LHCN-M2 (cell line): ENCODE measurements around the gene NOX5. TPM values are rescaled to one million over a fixed set of nuclear protein-coding genes. Genes with fewer than 3 reads are reported as not detected.
A peak's percentile ranks its signal among the peaks of the same experiment; 100 is the strongest.

ENCODE experiments used
- DNase-seq: peaks from one replicate; pipeline ENCODE4 v3.0.0-alpha.2; 2012; ENCODE audit warnings: low read depth
- total RNA-seq: library from RNA; depleted of rRNA; stranded (reverse); fragments of >200 nt; gene quantifications from 2 replicates; pipeline ENCODE4 v1.2.3, GENCODE V29; 2014

The NOX5 gene
- total RNA-seq, 1 experiment from 2014 or later = 0.46 TPM

DNA sequence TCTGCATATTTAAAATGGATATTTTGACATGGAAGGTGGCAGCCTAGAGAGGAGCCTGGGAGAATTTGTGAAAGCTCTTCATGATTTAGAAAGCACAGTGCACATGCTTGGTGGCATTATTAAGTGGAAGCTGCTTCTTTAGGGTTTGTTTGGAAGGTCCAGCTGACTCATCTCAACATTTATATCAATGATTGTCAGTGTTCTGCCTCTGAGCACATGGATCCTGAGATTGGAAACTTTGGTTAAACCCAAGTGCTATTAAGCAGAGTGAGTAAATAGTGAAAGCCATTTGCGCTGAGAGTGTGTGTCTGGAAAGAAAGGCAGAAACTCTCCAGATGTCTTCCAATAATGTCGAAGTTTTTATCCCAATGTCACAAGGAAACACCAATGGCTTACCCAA lies 7.4 kb downstream of the NOX5 start:
- no peak for DNase-seq

DNA sequence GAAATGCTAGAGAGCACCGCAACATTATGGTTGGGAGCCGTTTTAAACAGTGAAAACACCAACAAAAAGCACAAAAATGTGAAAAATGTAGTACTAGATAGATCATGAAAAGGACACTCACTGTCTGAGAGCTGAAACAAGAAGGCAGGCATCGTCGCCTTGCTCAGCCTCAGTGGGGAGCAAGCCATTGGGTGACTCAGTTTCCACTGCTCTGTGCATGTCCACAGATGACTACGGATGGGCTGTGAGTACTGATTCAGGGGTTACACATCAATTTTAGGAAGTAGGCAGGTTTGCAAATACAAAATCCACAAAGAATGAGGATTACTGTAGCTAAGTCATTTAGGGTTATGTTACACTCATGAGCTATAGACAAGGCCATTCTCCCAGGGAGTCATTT lies 10.8 kb downstream of the NOX5 start:
- DNase-seq = no peak

DNA sequence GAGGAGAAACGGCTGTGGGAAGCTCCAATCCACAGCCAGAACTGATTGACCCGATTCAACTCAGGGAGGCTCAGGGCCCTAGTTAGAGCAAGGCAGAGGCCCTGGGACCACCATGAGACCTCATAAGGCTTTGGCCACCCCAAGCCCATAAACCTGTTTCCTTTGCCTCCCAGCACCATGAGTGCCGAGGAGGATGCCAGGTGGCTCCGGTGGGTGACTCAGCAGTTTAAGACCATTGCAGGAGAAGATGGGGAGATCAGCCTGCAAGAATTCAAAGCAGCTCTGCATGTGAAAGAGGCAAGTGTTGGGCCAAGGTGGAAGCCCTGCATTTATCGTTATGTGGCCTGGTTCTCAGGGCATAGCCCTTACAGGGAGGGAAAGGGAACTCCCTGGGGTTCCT lies 11.9 kb downstream of the NOX5 start:
- DNase-seq = no peak

DNA sequence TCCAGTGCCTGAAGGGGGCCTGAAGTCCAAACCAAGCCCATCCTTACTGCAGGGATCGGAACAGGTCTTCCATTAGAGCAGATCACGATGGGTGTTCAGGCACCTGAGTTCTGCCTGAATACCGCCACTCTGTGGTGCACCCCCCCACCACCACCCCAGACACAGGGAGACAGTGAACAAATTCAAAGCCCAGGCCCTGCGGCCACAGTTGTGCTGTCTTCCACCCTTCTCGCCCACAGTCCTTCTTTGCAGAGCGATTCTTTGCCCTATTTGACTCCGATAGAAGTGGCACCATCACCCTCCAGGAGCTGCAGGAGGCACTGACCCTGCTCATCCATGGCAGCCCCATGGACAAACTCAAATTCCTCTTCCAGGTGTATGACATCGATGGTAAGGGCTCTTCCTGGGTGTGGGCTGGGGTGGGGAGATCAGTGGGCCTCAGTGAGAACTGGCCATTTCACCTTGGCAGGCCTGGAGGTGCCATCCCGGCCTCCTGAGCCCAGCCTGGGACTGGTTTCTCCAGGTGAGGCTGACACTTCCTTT lies 13.6 kb downstream of the NOX5 start:
- DNase-seq = no peak

DNA sequence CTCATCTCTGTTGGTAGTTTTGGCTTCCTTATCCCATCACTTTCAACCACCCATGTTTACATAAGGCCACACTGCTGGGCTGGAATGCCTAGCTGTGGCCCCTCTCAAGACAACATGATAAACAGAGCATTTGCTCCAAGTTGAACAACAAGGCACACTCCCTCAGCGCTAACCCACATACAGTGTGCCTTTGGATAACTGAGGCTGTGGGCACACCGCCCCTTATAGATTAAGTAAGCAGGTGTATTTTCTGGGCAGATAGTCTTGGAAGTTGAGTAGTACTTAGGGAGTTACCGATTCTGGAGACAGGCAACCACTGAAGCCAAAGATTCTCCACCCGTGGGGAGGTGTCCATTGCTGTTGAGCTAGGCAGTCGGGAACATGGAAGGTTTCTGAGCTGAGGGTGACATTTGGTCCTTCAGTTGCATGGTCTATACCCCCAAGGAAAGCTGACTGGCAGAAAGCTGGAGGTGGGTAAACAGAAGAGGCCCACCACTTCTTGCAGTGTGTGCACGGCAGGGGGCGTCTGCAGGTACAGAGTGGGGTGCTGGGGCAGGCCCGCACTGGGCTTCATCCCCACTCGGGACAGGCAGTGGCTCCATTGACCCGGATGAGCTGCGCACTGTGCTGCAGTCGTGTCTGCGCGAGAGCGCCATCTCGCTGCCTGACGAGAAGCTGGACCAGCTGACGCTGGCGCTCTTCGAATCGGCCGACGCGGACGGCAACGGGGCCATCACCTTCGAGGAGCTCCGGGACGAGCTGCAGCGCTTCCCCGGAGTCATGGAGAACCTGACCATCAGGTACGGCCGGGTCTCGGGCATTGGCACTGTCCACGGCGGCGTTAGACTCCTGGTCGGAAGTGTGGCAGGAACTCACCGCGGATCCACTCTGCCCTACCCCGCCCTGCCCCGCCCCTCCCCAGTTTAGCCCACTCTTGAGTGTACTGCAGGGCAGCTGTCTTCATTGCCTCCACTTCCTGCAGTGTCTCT lies 16.8 kb downstream of the NOX5 start:
- no peak for DNase-seq

DNA sequence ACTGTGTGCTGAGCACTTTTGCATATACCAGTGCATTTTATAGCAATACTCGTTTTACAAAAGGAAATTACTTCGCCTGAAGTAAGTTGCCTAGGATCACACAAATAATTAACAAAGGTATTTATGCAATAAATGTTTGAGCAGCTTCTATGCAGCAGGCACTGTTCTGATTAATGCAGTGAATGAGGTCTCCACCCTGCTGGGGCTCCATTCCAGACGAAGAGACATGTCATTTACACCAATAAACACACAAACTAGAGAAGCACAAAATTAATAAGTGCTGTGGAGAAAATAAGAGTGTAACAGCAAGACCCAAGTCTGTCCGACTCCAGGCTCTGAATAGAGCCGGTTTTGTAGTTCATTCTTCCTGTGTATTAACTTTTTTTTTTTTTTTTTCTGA lies 17.5 kb downstream of the NOX5 start:
- DNase-seq = no peak

DNA sequence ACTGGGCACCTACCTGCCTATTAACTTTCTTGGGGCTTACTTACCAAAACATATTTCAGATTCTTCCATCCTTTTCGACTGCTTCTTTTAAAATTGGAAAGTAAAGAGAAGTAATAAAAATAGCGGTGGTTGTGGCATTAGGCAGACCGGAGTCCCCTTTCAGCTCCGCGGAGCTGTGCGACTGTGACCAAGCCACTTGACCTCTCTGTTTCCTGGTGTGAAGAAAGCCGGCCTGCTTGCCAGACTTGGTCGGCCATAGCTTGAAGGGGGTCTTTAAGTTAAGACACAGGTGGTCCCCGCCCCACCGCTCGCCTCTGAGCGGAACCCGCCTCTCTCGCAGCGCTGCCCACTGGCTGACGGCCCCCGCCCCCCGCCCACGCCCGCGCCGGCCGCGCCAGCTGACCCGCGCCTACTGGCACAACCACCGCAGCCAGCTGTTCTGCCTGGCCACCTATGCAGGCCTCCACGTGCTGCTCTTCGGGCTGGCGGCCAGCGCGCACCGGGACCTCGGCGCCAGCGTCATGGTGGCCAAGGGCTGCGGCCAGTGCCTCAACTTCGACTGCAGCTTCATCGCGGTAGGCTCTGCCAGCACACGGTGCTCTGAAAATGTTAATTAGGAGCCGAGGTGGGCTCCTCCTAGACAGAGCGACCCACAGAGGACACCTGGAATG lies 18.3 kb downstream of the NOX5 start:
- no peak for DNase-seq

DNA sequence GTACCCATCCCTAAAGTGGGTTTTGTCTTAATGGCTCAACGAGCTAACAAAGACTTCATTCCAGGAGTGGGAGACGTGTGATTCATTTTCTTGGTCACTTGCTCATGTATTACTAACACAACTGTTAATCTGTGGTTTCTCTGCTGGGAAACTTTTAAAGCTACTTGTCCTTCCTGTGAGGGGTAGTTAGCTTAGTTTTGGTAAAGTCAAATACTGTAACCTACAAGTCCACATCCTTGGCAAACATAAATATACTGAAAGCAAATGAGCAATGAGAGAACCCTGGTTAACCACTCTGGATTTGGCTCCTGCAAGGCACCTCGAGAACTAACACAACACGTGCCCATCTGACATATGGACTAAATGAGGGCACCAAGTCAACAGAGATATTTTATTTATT lies 19.9 kb downstream of the NOX5 start:
- peak; percentile 94 for DNase-seq

DNA sequence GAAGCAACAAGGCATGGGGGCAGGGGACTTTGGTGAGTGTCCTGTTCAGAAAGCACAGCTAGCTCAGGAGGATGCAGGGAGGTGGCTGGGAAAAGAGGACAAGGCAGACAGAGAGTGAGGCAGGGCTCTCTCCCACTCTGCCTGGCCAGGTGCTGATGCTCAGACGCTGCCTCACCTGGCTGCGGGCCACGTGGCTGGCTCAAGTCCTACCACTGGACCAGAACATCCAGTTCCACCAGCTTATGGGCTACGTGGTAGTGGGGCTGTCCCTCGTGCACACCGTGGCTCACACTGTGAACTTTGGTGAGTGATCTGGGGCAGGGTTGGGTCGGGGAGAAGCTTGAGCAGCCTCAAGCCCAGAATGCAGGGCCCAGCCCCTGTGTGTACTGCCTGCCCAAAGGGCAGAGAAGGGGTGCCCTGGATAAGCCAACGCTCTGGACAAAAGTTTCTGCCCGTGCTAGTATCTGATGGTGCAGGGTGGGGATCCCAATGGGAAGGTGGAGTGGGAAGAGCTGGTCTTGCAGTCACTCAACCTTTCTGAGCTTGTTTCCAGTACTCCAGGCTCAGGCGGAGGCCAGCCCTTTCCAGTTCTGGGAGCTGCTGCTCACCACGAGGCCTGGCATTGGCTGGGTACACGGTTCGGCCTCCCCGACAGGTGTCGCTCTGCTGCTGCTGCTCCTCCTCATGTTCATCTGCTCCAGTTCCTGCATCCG lies 20.9 kb downstream of the NOX5 start:
- no peak for DNase-seq

DNA sequence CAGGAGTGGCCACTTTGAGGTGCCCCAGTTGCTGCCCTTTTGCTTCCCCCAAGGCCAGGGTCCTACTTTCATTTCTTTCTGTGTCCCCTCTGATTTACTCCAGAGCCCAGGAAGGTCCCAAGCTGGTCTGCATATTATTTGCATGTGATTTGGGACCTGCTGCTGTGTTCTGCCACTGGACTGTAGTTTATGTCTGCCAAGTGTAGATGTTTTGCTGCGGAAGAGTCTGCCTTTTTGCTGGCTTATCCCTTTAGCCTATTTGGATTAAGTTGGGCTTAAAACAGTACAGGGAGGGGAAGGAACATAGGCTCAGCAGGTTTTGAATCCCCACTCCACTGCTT lies 21.4 kb downstream of the NOX5 start:
- no peak for DNase-seq

DNA sequence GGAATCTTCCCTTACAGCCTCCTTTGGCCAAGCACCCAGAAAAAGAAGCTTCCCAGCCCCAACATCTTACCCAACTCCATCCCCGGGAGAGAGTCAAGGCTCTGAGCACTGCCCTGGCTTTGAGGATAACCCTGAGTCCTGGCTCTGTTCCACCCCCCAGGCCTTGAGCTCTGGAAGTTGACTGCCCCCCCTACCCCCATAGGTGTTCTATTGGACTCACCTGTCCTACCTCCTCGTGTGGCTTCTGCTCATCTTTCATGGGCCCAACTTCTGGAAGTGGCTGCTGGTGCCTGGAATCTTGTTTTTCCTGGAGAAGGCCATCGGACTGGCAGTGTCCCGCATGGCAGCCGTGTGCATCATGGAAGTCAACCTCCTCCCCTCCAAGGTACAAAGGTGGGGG lies 22.3 kb downstream of the NOX5 start:
- no peak for DNase-seq

DNA sequence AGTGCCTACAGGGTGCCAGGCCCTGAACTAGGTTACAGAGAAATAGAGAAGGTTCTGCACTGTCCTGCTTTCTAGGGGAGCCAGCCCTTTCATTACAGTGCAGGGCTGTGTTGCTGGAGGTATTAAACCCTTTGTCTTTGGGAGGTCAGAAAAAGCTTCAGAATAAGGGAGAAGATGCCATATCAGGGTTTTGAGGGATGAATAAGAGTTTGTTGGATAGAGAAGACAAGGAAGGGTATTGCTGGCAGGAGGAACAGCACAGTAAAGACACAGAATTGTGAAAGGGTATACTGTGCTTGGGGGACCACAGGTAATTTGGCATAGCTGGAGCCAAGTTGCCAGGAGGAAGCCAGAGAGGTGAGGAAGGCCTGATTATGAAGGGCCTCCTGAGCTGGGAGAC lies 23.0 kb downstream of the NOX5 start:
- DNase-seq = no peak

DNA sequence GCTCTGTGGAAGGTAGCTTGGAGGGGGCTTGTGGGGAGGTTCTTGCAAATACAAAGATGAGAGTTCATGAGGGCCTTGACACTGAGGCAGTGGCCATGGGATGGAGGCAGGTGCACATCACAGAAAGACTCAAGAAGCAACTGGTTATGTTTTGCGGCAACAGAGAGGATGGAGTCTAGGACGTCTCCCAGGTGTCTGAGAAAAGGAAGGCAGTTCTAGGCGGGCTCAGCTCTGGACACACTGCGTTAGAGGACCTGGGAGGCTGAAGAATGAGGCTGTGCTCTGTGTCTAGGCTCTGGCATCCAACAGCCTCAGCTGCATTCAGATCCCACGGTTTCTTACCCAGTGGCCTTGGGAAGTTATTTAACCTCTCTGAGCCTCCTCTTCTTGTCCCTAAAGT lies 23.5 kb downstream of the NOX5 start:
- no peak for DNase-seq

DNA sequence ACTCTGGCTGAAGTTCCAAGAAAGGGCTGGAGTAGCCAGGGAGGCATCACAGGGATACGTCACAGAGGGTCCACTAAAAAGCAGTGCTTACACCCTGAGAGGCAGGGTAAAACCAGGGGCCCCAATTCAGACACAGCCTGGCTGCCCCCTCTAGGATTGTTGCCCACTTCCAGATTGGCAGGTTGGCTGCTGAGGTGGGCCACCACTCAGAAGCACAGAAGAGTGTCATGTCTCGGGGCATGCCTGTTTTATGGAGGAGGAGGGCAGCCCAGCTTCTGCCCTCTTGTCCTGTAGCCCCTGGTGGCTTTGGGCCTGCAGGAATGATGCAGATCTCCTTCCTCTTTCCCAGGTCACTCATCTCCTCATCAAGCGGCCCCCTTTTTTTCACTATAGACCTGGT lies 24.0 kb downstream of the NOX5 start:
- DNase-seq = no peak

DNA sequence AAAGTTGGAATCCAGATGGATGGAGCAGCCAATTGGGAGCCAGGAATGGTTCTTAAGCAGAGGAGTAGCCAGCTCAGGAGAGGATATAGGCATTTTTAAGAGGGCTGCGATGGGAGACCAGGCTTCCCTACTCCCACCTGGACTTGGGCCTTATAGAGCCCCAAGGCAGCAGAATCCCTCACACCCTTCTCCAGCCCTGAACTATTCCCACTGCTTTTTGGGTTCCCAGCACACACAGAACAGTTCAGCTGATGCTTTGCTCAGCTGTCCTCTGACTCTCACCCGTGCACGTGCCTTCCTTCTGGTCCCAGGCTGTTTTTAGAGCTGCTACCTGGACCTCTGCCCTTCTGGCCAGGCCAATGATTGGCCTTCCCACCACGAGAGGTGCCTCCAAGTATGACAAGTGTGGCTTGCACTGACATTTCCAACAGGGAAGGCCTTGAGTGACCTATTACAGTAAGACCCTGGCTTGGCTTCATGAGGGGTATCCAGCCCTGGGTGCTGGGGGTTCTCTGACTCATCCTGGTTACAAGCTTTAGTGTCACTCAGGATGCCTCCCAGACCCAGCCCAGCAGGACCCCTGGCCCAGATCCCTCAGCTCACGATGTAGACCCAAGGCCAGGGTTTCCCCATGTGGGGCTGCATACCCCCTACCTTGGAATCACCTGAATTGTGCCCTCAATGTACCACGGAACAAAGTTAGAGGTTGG lies 25.2 kb downstream of the NOX5 start:
- no peak for DNase-seq

DNA sequence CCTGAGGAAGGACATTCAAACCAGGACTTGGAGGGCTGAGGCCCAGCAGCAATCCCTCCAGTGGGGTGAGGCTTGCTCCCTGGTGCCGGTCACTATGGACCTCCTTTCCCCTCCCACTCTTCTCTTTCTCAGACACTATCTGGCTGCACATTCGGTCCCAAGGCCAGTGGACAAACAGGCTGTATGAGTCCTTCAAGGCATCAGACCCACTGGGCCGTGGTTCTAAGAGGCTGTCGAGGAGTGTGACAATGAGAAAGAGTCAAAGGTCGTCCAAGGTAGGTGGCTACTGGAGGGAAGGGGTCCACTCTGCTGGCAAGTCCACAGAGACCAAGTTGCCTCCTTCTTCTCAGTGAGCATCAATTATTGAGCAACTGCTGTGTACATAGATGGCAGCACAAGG lies 28.0 kb downstream of the NOX5 start:
- no peak for DNase-seq

DNA sequence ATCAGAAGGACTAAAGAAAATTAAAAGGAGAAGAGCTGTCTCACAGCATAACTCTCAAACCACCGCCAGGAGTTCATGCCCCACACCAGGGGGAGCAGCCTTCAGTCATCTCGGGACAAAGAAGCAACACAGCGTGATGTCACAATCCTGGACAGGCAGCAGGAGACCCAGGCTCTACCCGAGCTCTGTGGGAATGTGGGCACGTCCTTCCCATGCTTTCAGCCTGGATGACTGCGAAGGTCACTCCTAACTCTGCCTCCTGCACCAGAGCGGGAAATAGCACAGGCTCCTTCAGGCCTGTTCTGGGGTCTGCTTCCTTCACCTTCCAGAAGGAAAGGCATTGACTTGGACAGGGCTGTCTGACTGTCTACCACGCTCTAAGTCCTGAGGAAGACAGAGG lies 31.3 kb downstream of the NOX5 start:
- DNase-seq = no peak

DNA sequence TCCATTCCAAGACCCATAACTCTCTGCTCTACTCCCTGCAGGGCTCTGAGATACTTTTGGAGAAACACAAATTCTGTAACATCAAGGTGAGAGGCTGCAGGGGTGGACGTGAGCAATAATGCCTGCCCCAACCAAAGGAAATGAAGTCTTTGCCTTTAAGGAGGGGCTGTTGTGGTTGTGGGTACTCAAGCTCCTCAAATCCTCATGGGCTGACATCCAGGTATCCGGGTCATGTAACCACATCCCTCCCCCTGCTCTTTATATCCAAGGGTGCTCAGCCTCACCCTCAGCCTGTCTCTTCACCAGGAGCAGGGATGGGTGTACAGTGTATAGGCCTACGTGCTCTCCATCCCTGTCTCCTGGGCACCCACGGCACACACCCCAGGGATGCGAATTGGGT lies 32.3 kb downstream of the NOX5 start:
- DNase-seq = no peak

DNA sequence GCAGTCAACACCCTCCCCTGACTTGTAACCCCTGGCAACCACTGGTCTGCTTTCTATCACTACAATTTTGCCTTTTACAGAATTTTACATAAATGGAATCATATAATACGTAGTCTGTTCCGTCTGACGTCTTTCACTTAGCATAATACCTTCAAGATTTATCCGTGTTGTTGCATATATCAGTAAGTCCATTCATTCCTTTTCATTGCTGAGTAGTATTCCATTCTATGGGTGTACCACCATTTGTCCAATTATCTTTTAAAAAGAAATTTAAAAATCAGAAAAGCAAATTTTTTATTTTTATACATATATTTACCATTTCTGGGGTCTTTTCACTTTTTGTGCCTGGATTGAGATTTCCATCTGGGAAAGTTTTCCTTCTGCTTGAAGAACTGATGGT lies 35.5 kb downstream of the NOX5 start:
- no peak for DNase-seq

DNA sequence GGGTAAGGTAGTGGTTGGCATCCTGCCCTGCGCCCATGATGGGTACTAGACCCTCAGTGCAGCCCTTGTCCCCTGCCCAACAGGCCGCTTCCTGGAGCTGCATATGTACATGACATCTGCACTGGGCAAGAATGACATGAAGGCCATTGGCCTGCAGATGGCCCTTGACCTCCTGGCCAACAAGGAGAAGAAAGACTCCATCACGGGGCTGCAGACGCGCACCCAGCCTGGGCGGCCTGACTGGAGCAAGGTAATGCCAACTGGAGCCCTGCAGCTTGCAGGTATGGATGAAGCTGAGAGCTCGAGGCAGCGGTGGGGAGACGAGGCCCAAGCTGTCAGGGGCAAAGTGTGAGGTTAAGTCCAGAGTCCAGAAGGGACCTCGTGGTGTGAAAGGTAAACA lies 40.8 kb downstream of the NOX5 start:
- DNase-seq = no peak

DNA sequence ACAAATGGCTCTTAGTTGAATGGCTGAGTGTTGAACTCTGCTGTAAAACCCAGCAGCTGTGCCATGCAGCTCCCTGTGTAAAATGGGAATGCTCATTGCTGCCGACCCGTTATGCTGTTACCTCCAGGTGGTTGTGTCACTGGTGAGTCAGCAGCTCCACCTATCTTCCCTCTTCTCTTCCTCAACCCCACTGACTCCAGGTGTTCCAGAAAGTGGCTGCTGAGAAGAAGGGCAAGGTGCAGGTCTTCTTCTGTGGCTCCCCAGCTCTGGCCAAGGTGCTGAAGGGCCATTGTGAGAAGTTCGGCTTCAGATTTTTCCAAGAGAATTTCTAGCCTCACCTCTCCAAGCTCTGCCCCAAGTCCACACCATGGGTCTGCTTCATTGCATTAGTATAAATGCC lies 41.9 kb downstream of the NOX5 start:
- no peak for DNase-seq
